Upper lobe of right lung (tissue), 1 donor: ENCODE measurements around the gene ZCCHC14. TPM values are rescaled to one million over a fixed set of nuclear protein-coding genes. Genes with fewer than 3 reads are reported as not detected.

ENCODE experiments used
- ATAC-seq: fragments of 200-7000 bp; cut with Tn5 transposase; one replicate; pipeline ENCODE4 v1.9.1; 2020; ENCODE audit warnings: mild to moderate bottlenecking, moderate library complexity
- DNase-seq: peaks from one replicate; pipeline ENCODE4 v3.0.0-alpha.2; 2020
- H3K27ac ChIP-seq: fragments of 200-600 bp; one replicate; pipeline ENCODE4 v1.8.0; 2022
- H3K27me3 ChIP-seq: fragments of 200-600 bp; one replicate; pipeline ENCODE4 v1.8.0; 2022; ENCODE audit warnings: mild to moderate bottlenecking
- H3K36me3 ChIP-seq: fragments of 200-600 bp; one replicate; pipeline ENCODE4 v1.8.0; 2022
- H3K4me1 ChIP-seq: fragments of 200-600 bp; one replicate; pipeline ENCODE4 v1.8.0; 2022
- H3K4me3 ChIP-seq: fragments of 200-600 bp; one replicate; pipeline ENCODE4 v1.8.0; 2022; ENCODE audit warnings: mild to moderate bottlenecking
- H3K9me3 ChIP-seq: fragments of 200-600 bp; one replicate; pipeline ENCODE4 v1.8.0; 2022
- intact Hi-C: fragments of 100-400 bp; cut with DNase I; formaldehyde crosslinking; loops from one replicate; pipeline ENCODE4 v1.11.0; 2022
- total RNA-seq: library from RNA; stranded (reverse); fragmentation: NEBNext Ultra II Directional; extraction: Animal tissue kit (Norgen Biotek cat#: 25700); gene quantifications from one replicate; pipeline ENCODE4 v1.2.1, GENCODE V29; 2021
- TF ChIP-seq, protein P1 (sequence below): fragments of 200-600 bp; IDR thresholded peaks from one replicate; pipeline ENCODE4 v1.8.0; 2022; ENCODE audit warnings: antibody characterized with exemption
- donor health status: DM: no; HTN: yes; CAD: no; lungs with severe emphysema.

ZCCHC14 gene
- total RNA-seq, 1 donor from 2014 or later: 27.2 TPM

DNA sequence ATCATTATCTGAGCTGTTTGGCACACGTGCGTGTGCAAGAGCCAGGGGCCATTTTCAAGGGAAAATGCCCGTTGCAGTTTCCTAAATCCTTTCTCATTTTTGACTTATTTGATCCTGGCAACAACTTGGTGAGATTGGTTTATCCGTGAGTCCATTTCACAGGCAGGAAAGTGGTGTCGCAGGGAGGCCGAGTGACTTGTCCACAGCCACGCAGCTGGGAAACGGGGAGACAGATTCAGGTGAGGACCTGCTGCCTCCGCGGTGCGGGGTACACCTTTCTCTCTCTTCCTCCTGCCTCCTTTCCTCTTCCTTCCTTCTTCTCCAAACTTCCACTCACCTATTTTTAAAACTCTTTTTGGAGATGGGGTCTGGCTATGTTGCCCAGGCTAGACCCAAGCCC is 46.3 kb upstream of the ZCCHC14 start:
- H3K4me3 ChIP-seq: no peak overlapping the region
- H3K27ac ChIP-seq: no peak overlapping the region
- H3K36me3 ChIP-seq: no peaks in the 10 kb centered on the region
- ATAC-seq (no peak), DNase-seq (no peak)
- intact Hi-C loops: no loop called here
- no peaks in the 10 kb centered on the region for H3K9me3 ChIP-seq
- peaks cover 3% of the 10 kb centered on the region for H3K4me1 ChIP-seq
- TF ChIP-seq, protein P1, sequence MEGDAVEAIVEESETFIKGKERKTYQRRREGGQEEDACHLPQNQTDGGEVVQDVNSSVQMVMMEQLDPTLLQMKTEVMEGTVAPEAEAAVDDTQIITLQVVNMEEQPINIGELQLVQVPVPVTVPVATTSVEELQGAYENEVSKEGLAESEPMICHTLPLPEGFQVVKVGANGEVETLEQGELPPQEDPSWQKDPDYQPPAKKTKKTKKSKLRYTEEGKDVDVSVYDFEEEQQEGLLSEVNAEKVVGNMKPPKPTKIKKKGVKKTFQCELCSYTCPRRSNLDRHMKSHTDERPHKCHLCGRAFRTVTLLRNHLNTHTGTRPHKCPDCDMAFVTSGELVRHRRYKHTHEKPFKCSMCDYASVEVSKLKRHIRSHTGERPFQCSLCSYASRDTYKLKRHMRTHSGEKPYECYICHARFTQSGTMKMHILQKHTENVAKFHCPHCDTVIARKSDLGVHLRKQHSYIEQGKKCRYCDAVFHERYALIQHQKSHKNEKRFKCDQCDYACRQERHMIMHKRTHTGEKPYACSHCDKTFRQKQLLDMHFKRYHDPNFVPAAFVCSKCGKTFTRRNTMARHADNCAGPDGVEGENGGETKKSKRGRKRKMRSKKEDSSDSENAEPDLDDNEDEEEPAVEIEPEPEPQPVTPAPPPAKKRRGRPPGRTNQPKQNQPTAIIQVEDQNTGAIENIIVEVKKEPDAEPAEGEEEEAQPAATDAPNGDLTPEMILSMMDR: no peak
- H3K27me3 ChIP-seq: peaks cover 19% of the 10 kb centered on the region

DNA sequence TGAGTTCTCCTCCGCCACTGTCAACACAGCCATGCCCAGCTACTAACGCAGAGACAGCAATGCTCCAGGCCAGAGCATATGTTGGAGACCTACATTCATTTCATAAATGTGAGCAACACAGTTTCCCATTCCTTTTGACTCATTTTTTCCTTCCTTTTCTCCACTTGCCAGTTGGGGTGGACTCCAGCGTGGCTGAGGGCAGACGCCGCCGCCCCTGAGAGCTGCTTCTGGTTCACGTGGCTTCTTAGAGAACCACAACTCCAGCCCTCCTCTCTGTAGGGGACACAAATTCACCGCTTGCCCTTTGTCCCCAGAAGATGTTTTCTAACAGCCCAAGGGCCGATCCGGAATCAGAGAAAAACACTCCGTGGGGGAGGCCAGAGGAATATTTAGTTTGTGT is 45.8 kb upstream of the ZCCHC14 start:
- Histone ChIP-seq H3K36me3 (no peaks in the 10 kb centered on the region), H3K27ac (no peak overlapping the region), H3K4me1 (peaks cover 3% of the 10 kb centered on the region), H3K9me3 (no peaks in the 10 kb centered on the region), H3K27me3 (peaks cover 19% of the 10 kb centered on the region), H3K4me3 (no peak overlapping the region)
- DNase-seq (no peak), ATAC-seq (no peak)
- intact Hi-C loops: no loop called here
- TF ChIP-seq, protein P1: no peak

DNA sequence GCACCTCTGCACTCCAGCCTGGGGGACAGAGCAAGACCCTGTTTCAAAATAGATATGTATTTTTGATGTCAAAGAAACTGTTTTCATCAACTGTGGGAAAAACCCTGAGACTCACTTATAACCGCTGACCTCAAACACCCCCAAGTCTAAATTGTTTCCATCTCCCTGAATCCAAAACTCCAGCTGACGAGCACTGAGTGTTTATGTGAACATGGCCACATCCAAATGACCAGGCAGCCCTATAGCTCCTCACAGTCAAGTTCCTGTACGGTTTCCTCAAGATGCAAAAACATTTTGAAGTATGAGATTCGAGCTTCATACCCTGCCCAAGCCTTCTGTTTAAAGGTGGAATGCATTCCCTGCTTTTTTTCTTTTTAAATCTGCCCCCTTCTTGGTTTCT is 45.3 kb upstream of the ZCCHC14 start:
- Histone ChIP-seq H3K9me3 (peaks cover 3% of the 10 kb centered on the region), H3K27me3 (peaks cover 19% of the 10 kb centered on the region), H3K4me1 (peaks cover 3% of the 10 kb centered on the region), H3K4me3 (no peak overlapping the region), H3K27ac (no peak overlapping the region), H3K36me3 (no peaks in the 10 kb centered on the region)
- TF ChIP-seq, protein P1: no peak
- no peak for ATAC-seq
- no peak for DNase-seq
- intact Hi-C loops: no loop called here

DNA sequence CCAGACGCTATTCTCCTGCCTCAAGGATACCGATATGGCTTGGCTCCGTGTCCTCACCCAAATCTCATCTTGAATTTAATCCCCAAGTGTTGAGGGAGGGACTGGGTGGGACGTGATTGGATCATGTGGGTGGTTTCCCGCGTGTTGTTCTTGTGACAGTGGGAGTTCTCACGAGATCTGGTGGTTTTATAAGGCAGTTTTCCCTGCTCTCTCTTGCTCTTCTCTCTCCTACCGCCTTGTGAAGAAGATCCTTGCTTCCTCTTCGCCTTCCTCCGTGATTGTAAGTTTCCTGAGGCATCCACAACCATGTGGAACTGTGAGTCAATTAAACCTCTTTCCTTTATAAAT is 43.9 kb upstream of the ZCCHC14 start:
- DNase-seq (no peak), ATAC-seq (no peak)
- TF ChIP-seq, protein P1: no peak
- Histone ChIP-seq H3K4me3 (no peak overlapping the region), H3K9me3 (peaks cover 5% of the 10 kb centered on the region), H3K27ac (no peak overlapping the region), H3K36me3 (no peaks in the 10 kb centered on the region), H3K27me3 (peaks cover 14% of the 10 kb centered on the region), H3K4me1 (peaks cover 3% of the 10 kb centered on the region)
- intact Hi-C loops: no loop called here

DNA sequence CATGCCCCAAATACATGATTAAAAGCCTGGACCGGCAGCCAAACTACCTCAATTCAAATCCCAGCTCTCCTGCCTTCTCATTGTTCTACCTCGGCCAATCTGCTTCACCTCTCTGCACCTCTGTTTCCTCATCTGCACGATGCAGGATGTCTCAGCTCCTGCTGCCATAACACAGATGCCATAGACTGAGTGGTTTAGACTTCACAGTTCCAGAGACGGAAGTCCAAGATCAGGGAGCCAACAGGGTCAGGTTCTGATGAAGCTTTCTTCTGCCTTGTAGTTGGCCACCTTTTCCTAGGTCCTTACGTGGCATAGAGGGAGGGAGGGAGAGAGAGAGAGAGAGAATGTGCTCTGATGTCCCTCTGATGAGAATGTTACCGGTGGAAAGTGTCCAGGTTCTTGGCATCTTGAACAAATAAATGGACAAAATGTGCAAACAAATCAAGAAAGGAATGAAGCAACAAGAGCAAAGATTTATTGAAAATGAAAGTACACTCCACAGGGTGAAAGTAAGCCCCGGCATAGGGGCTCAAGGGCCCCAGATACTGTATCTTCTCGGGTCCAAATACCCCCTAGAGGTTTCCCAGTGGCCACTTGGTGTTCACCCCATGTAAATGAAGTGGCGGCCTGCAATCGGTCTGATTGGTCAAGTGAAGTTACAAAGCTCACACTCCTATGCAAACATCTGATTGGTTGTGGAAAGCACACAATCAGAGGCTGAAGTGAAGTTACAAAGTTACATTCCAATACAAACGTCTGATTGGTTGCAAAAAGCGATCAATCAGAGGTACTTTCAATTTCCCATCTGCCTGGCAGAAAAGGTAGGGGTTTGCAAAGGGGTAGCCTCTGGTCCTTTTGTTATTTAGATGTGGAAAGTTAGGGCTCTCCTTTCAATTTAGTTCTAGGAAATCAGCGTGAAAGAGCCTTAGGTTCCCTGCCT is 43.3 kb upstream of the ZCCHC14 start:
- intact Hi-C loops: no loop called here
- DNase-seq (no peak), ATAC-seq (no peak)
- peaks cover 5% of the 10 kb centered on the region for H3K9me3 ChIP-seq
- TF ChIP-seq, protein P1: no peak
- H3K4me3 ChIP-seq: no peak overlapping the region
- H3K27me3 ChIP-seq: peaks cover 12% of the 10 kb centered on the region
- H3K4me1 ChIP-seq: peaks cover under 1% of the 10 kb centered on the region
- H3K36me3 ChIP-seq: no peaks in the 10 kb centered on the region
- no peak overlapping the region for H3K27ac ChIP-seq
